ENCODE results near the gene PDLIM5.

PDLIM5 gene

GRCh38 chr4:94701631-94702300, 250.0 kb downstream of the PDLIM5 start:
- no peaks in the 10 kb centered on the region for H3K9me2 ChIP-seq (replicated peaks; ENCODE audit: control insufficient read depth, low read length)
- H3K4me1 ChIP-seq (ENCODE audit: control insufficient read depth, low read length), result no peaks in the 10 kb centered on the region
- H3K4me3 ChIP-seq (ENCODE audit: low read length), result no peak overlapping the region
- H3K27ac ChIP-seq (ENCODE audit: low read depth, low read length), result no peak overlapping the region
- no peaks in the 10 kb centered on the region for H3K79me2 ChIP-seq (ENCODE audit: control insufficient read depth, low read length)
- H3K9me3 ChIP-seq (ENCODE audit: control insufficient read depth, insufficient read depth, low read length), result no peaks in the 10 kb centered on the region
- no peaks in the 10 kb centered on the region for H3K27me3 ChIP-seq (ENCODE audit: control insufficient read depth, low read length)
- H3K36me3 ChIP-seq (ENCODE audit: control insufficient read depth, low read length), result no peaks in the 10 kb centered on the region
- TF ChIP-seq CTCF (IDR thresholded peaks at IDR 0.05; ENCODE audit: low read depth, low read length, poor library complexity, severe bottlenecking) (no peak), EZH2phosphoT487 (IDR thresholded peaks at IDR 0.05; ENCODE audit: borderline replicate concordance, low read length) (no peak)
- no peak overlapping the region for H3K4me2 ChIP-seq (ENCODE audit: low read length)
- no peaks in the 10 kb centered on the region for H4K20me1 ChIP-seq (ENCODE audit: control insufficient read depth, insufficient read depth, low read depth, low read length)
- no peaks in the 10 kb centered on the region for H3F3A ChIP-seq (ENCODE audit: control insufficient read depth, insufficient read depth)

- Histone ChIP-seq H3K4me3 (ENCODE audit: low read length) (no peak overlapping the region), H3K4me2 (ENCODE audit: low read length) (no peak overlapping the region), H3K36me3 (ENCODE audit: control insufficient read depth, low read length) (no peaks in the 10 kb centered on the region), H3K27me3 (ENCODE audit: control insufficient read depth, low read length) (no peaks in the 10 kb centered on the region), H3K9me2 (replicated peaks; ENCODE audit: control insufficient read depth, low read length) (no peaks in the 10 kb centered on the region), H3K27ac (ENCODE audit: low read depth, low read length) (no peak overlapping the region), H3K4me1 (ENCODE audit: control insufficient read depth, low read length) (no peaks in the 10 kb centered on the region), H3F3A (ENCODE audit: control insufficient read depth, insufficient read depth) (no peaks in the 10 kb centered on the region), H3K9me3 (ENCODE audit: control insufficient read depth, insufficient read depth, low read length) (no peaks in the 10 kb centered on the region), H3K79me2 (ENCODE audit: control insufficient read depth, low read length) (no peaks in the 10 kb centered on the region), H4K20me1 (ENCODE audit: control insufficient read depth, insufficient read depth, low read depth, low read length) (no peaks in the 10 kb centered on the region)
- TF ChIP-seq CTCF (IDR thresholded peaks at IDR 0.05; ENCODE audit: low read depth, low read length, poor library complexity, severe bottlenecking) (no peak), EZH2phosphoT487 (IDR thresholded peaks at IDR 0.05; ENCODE audit: borderline replicate concordance, low read length) (no peak)
Observed at GRCh38 chr4:94711635-94712034, 259.9 kb downstream of the PDLIM5 start.

GRCh38 chr4:94714365-94715160, 262.8 kb downstream of the PDLIM5 start:
- Histone ChIP-seq H3K4me3 (ENCODE audit: low read length) (no peak overlapping the region), H3K79me2 (ENCODE audit: control insufficient read depth, low read length) (no peaks in the 10 kb centered on the region), H3K4me2 (ENCODE audit: low read length) (no peak overlapping the region), H3K4me1 (ENCODE audit: control insufficient read depth, low read length) (no peaks in the 10 kb centered on the region), H3F3A (ENCODE audit: control insufficient read depth, insufficient read depth) (no peaks in the 10 kb centered on the region), H3K27ac (ENCODE audit: low read depth, low read length) (no peak overlapping the region), H4K20me1 (ENCODE audit: control insufficient read depth, insufficient read depth, low read depth, low read length) (no peaks in the 10 kb centered on the region), H3K9me3 (ENCODE audit: control insufficient read depth, insufficient read depth, low read length) (no peaks in the 10 kb centered on the region), H3K9me2 (replicated peaks; ENCODE audit: control insufficient read depth, low read length) (no peaks in the 10 kb centered on the region), H3K36me3 (ENCODE audit: control insufficient read depth, low read length) (no peaks in the 10 kb centered on the region), H3K27me3 (ENCODE audit: control insufficient read depth, low read length) (no peaks in the 10 kb centered on the region)
- TF ChIP-seq EZH2phosphoT487 (IDR thresholded peaks at IDR 0.05; ENCODE audit: borderline replicate concordance, low read length), result no peak
- no peak for TF ChIP-seq CTCF (IDR thresholded peaks at IDR 0.05; ENCODE audit: low read depth, low read length, poor library complexity, severe bottlenecking)
